ENCODE results near the gene INPP4A.

- TF ChIP-seq, protein P1, sequence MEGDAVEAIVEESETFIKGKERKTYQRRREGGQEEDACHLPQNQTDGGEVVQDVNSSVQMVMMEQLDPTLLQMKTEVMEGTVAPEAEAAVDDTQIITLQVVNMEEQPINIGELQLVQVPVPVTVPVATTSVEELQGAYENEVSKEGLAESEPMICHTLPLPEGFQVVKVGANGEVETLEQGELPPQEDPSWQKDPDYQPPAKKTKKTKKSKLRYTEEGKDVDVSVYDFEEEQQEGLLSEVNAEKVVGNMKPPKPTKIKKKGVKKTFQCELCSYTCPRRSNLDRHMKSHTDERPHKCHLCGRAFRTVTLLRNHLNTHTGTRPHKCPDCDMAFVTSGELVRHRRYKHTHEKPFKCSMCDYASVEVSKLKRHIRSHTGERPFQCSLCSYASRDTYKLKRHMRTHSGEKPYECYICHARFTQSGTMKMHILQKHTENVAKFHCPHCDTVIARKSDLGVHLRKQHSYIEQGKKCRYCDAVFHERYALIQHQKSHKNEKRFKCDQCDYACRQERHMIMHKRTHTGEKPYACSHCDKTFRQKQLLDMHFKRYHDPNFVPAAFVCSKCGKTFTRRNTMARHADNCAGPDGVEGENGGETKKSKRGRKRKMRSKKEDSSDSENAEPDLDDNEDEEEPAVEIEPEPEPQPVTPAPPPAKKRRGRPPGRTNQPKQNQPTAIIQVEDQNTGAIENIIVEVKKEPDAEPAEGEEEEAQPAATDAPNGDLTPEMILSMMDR (IDR thresholded peaks at IDR 0.05), result no peak
- no peak for TF ChIP-seq ZFX (IDR thresholded peaks at IDR 0.05; ENCODE audit: borderline replicate concordance)
These were observed 52.3 kb downstream of the INPP4A start for GRCh38 chr2:98496750-98497493.

Data from 22Rv1 (cell line).